ES-I3 (cell line): ENCODE measurements around the gene ICA1.

Experiments used
- H3K36me3 ChIP-seq: 2 replicates; pipeline ENCODE4 v1.6.1; 2013; ENCODE audit warnings: mild to moderate bottlenecking, low read length, control low read depth, moderate library complexity; ENCODE audit not compliant: insufficient read depth
- H3K4me1 ChIP-seq: 2 replicates; pipeline ENCODE4 v1.6.1; 2013; ENCODE audit warnings: mild to moderate bottlenecking, control low read depth, low read length; ENCODE audit not compliant: insufficient read depth
- H3K9ac ChIP-seq: 2 replicates; pipeline ENCODE4 v1.6.1; 2013; ENCODE audit warnings: low read depth, mild to moderate bottlenecking, low read length, moderate library complexity
- H3K9me3 ChIP-seq: 2 replicates; pipeline ENCODE4 v1.6.1; 2013; ENCODE audit warnings: mild to moderate bottlenecking, low read length, moderate library complexity; ENCODE audit not compliant: control insufficient read depth, insufficient read depth

ICA1 gene

DNA sequence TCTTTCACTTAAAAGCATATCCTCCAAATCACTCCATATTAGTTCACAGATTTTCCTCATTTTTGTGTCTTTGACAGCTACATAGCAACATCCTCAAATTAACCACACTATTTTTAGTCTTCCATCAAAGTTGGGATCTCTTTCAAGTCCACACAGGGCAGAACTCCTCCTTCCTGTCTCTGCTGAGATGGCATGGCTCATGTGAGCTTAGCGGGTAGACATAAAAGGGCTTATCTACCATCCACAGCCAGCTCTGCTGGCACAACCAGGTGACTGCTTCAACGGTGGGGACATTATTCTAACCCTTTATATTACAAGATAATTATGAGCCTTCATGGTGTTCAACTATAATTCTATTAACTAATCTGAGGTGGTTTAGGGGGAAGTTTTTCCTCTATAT lies 35.5 kb downstream of the ICA1 start:
- no peaks in the 10 kb centered on the region for H3K36me3 ChIP-seq
- H3K4me1 ChIP-seq = peaks cover 14% of the 10 kb centered on the region
- H3K9ac ChIP-seq = no peak overlapping the region
- no peaks in the 10 kb centered on the region for H3K9me3 ChIP-seq

GRCh38 chr7:8221567-8221966 lies 40.4 kb downstream of the ICA1 start:
- Histone ChIP-seq H3K4me1 (peaks cover 30% of the 10 kb centered on the region), H3K36me3 (no peaks in the 10 kb centered on the region), H3K9ac (peak overlapping the region; percentile 26), H3K9me3 (no peaks in the 10 kb centered on the region)

DNA sequence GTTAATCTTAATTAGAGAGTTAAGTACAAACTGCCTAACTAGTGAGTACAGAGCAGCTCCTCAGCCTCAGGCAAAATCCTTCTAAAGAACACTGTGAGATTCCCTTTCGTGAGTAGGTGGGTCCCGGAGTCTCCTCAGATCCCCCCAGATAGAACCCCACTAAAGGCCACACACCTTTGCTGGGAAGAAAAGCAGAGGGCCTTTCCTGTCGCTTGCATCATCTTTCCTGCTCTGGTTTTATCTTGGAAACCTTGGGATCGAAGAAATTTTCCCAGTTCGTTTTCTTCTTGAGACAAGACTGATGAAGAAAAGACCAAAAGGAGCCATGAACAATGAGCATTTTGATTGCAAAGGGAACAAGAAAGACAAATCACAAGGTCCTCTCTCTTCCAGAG lies 40.9 kb downstream of the ICA1 start:
- H3K9ac ChIP-seq = peak overlapping the region; percentile 26
- no peaks in the 10 kb centered on the region for H3K36me3 ChIP-seq

GRCh38 chr7:8220376-8221100 lies 41.4 kb downstream of the ICA1 start:
- no peak overlapping the region for H3K9ac ChIP-seq

More for the DNA sequence above, 40.9 kb downstream of the ICA1 start:
- no peaks in the 10 kb centered on the region for H3K9me3 ChIP-seq
- H3K4me1 ChIP-seq = peaks cover 30% of the 10 kb centered on the region

DNA sequence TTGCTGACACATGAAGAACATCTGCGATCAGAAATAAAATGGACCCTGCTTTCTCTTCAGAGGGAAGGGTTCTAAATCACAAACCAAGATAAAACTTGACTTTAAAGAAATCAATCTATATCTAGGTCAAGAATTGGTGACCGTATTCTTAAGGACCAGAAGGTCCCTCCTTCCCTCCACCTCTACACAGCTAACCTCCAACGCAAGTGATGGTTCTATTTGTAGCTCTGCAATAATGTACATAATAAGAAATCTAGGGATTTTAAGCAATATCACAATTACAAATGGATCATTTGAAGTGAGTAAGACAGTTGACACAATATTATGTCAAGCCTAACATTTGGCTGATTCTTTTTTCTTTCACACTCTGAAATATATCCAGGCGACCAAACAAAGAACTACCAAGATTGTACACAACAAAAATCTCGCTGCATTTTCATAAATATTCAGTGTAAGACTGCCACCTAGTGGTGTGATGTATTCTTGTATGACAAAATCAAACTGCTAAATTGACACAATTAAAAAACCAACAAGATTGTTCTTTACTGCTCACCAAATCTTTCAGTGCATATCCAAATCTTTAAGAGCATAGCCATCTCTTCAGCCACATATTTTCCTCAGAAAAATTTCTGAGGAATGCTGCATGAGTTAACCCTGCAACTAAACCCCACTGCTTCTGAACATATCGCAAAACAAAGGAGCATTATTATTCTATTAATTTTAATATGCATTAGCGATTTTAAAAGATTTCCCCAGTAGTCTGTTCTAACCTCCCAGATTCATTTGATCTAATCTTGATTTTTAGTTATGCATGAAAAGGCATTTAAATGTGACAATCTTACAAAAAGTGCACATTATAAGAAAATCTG lies 44.5 kb downstream of the ICA1 start:
- no peak overlapping the region for H3K9ac ChIP-seq
- H3K4me1 ChIP-seq = peaks cover 40% of the 10 kb centered on the region
- no peaks in the 10 kb centered on the region for H3K36me3 ChIP-seq
- no peaks in the 10 kb centered on the region for H3K9me3 ChIP-seq

More at GRCh38 chr7:8220376-8221100, 41.4 kb downstream of the ICA1 start:
- no peaks in the 10 kb centered on the region for H3K36me3 ChIP-seq
- H3K9me3 ChIP-seq = no peaks in the 10 kb centered on the region
- peaks cover 30% of the 10 kb centered on the region for H3K4me1 ChIP-seq

DNA sequence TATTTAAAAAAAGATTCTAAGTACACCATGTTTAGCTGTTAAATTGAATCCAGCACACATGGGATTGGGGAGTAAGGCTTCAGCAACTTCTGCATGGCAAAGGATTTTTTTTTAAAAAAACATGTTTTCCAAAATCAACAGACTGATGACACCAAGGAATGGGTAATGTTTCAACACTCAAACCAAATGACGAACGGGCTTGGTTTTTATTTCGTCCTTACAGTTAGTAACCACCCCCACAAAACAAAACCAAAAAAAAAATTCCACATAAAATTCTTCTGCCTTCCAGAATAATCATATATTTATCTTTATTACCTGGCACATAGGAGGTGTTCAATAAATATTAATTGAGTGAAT lies 45.7 kb downstream of the ICA1 start:
- H3K9ac ChIP-seq = no peak overlapping the region
- peaks cover 30% of the 10 kb centered on the region for H3K4me1 ChIP-seq
- no peaks in the 10 kb centered on the region for H3K36me3 ChIP-seq
- H3K9me3 ChIP-seq = no peaks in the 10 kb centered on the region

GRCh38 chr7:8215648-8216333 lies 46.2 kb downstream of the ICA1 start:
- Histone ChIP-seq H3K4me1 (peaks cover 25% of the 10 kb centered on the region), H3K9me3 (no peaks in the 10 kb centered on the region), H3K36me3 (no peaks in the 10 kb centered on the region), H3K9ac (no peak overlapping the region)

GRCh38 chr7:8214244-8214824 lies 47.6 kb downstream of the ICA1 start:
- no peaks in the 10 kb centered on the region for H3K9me3 ChIP-seq
- H3K36me3 ChIP-seq = no peaks in the 10 kb centered on the region
- peaks cover 16% of the 10 kb centered on the region for H3K4me1 ChIP-seq
- no peak overlapping the region for H3K9ac ChIP-seq

DNA sequence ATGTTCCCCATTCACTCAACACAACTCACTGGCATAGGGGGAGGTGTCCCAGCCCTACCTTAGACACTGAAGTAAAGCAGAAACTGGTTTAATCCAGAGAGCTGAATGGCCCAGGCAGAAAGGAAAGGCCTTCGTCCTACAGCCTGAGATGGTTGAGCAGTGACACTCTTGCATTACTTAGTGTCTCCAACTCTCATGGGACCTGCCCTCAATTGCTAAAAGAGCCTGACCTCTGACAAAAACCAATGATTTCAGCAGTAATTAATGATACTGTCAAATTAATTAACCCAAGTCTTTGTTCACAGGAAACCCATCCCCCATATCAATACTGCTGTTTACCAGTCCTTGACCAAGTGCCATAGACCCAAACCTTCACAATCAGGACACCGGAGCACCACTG lies 48.6 kb downstream of the ICA1 start:
- H3K4me1 ChIP-seq = peaks cover 16% of the 10 kb centered on the region

GRCh38 chr7:8212638-8213037 lies 49.3 kb downstream of the ICA1 start:
- H3K4me1 ChIP-seq = peaks cover 16% of the 10 kb centered on the region
- no peaks in the 10 kb centered on the region for H3K36me3 ChIP-seq
- H3K9ac ChIP-seq = no peak overlapping the region

More for the DNA sequence above, 48.6 kb downstream of the ICA1 start:
- Histone ChIP-seq H3K9me3 (no peaks in the 10 kb centered on the region), H3K9ac (no peak overlapping the region), H3K36me3 (no peaks in the 10 kb centered on the region)

GRCh38 chr7:8211725-8212096 lies 50.3 kb downstream of the ICA1 start:
- peaks cover 20% of the 10 kb centered on the region for H3K4me1 ChIP-seq
- H3K36me3 ChIP-seq = no peaks in the 10 kb centered on the region
- H3K9ac ChIP-seq = no peak overlapping the region
- no peaks in the 10 kb centered on the region for H3K9me3 ChIP-seq

More at GRCh38 chr7:8212638-8213037, 49.3 kb downstream of the ICA1 start:
- H3K9me3 ChIP-seq = no peaks in the 10 kb centered on the region

- Histone ChIP-seq H3K4me1 (peaks cover 24% of the 10 kb centered on the region), H3K9ac (no peak overlapping the region), H3K36me3 (no peaks in the 10 kb centered on the region), H3K9me3 (no peaks in the 10 kb centered on the region)
Observed at GRCh38 chr7:8210845-8211724, 50.9 kb downstream of the ICA1 start.

GRCh38 chr7:8209353-8209752 lies 52.6 kb downstream of the ICA1 start:
- Histone ChIP-seq H3K9me3 (no peaks in the 10 kb centered on the region), H3K36me3 (no peaks in the 10 kb centered on the region), H3K9ac (no peak overlapping the region), H3K4me1 (peaks cover 19% of the 10 kb centered on the region)
